Psoas muscle (tissue), 8 donors: ENCODE data around the gene YPEL2. TPM values are rescaled to one million over a fixed set of nuclear protein-coding genes. Genes with fewer than 3 reads are reported as not detected.

Experiments used
- ATAC-seq, 4 donors: fragments of 200-7000 bp; cut with Tn5 transposase; one replicate each; pipeline ENCODE4 v1.9.1; 2020; ENCODE audit warnings: moderate library complexity in 3 of 4, mild to moderate bottlenecking in 2 of 4
- DNase-seq, 2 donors: peaks; one replicate each; pipeline ENCODE4 v3.0.0-alpha.2; 2020
- H3K27ac ChIP-seq: fragments of 200-600 bp; one replicate; pipeline ENCODE4 v1.8.0; 2022
- H3K27me3 ChIP-seq, 3 donors: fragments of 200-600 bp in 1 of 3; one replicate each; pipeline versions ENCODE4 v1.6.1 to v1.8.0; 2013 to 2022; ENCODE audit warnings: low read length in 2 of 3, mild to moderate bottlenecking in 2 of 3, moderate library complexity in 1 of 3; ENCODE audit not compliant: insufficient read depth in 3 of 3
- H3K36me3 ChIP-seq, 2 donors: fragments of 200-600 bp in 1 of 2; one replicate each; pipeline versions ENCODE4 v1.6.1 to v1.8.0; 2013 to 2022; ENCODE audit warnings: low read depth in 1 of 2, mild to moderate bottlenecking in 1 of 2, moderate library complexity in 1 of 2; ENCODE audit not compliant: insufficient read depth in 1 of 2
- H3K4me1 ChIP-seq: fragments of 200-600 bp; one replicate; pipeline ENCODE4 v1.8.0; 2022
- H3K4me3 ChIP-seq: fragments of 200-600 bp; one replicate; pipeline ENCODE4 v1.8.0; 2022; ENCODE audit warnings: mild to moderate bottlenecking
- H3K9me3 ChIP-seq: fragments of 200-600 bp; one replicate; pipeline ENCODE4 v1.8.0; 2022
- WGBS, 3 donors: extraction: QIAGEN DNeasy Blood & Tissue Kit; methylation state at CpG; one replicate each; pipeline versions ENCODE4 v1.1.6 to v1.1.7; 2013; 5-methylcytosine and 5-hydroxymethylcytosine counted together
- intact Hi-C, 2 donors: fragments of 100-400 bp; cut with DNase I; formaldehyde crosslinking; loops; one replicate each; pipeline versions ENCODE4 v1.11.0 to v1.14.2; 2022
- polyA plus RNA-seq, 3 donors: library from polyadenylated mRNA; stranded (reverse); fragments of 200-250 nt; gene quantifications; one replicate each; pipeline ENCODE4 v1.2.3, GENCODE V29; 2013
- total RNA-seq, 4 donors: library from RNA; stranded (reverse); fragmentation: NEBNext Ultra II Directional in 2 of 4; extraction: Animal tissue kit (Norgen Biotek cat#: 25700) in 2 of 4; gene quantifications; one replicate each; pipeline versions ENCODE4 v1.2.1 to v1.2.4, GENCODE V29; 2021 to 2023
- TF ChIP-seq, protein P1 (sequence below): fragments of 200-600 bp; IDR thresholded peaks from one replicate; pipeline ENCODE4 v1.8.0; 2022; ENCODE audit warnings: antibody characterized with exemption
- donor health status: healthy with polysubstance abuse.
- donor health status: DM: no; HTN: no; CAD: no; lungs with moderate emphysema.
- donor health status: Bipolar disorder and iron deficiency.
- donor health status: healthy.
- donor health status: DM: yes; HTN: yes; CAD: no.
- donor health status: DM: no; HTN: no; CAD: no.
- donor health status: DM: no; HTN: no; CAD: no.
- donor health status: DM: yes; HTN: yes; CAD: no.

YPEL2 gene
- total and polyA plus RNA-seq, 7 donors: 1.9 to 47.8 (median 19.9) TPM

DNA sequence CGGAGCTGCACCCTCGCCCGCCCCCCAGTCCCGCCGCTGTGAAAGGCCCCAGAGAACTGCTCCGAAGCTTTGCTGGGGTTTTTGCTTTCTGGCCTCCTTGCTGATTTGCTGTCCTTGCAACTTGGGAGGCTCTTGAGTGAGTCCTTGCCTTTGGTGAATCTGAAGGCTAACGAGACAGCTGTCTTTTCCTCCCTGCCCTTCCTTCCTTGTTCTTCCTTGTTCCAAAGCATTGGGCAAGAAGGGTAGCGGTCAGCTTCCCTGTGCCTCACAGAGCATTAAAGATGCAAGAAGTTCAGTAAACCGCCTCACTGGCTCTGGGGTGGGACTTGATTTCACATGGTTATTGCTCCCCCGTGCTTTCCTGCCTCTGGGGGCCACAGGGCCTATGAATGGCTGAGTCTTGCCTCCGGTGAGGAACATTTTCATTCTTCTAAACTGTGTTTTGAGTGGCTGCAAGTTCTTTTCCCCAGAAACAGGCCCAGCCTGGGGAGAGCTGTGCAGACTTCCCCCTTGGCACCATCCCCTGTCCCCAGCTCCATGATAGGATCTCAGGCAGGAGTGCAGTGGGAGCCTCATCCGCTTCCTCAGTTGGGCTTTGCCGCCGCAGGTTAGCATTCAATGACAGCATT, 1.4 kb downstream of the YPEL2 start:
- H3K27ac ChIP-seq: peak overlapping the region; percentile 98
- no peaks in the 10 kb centered on the region for H3K27me3 ChIP-seq
- H3K4me1 ChIP-seq: peaks cover 65% of the 10 kb centered on the region
- ATAC-seq: peak; percentile 18 to 65 (median 45)
- TF ChIP-seq, protein P1, sequence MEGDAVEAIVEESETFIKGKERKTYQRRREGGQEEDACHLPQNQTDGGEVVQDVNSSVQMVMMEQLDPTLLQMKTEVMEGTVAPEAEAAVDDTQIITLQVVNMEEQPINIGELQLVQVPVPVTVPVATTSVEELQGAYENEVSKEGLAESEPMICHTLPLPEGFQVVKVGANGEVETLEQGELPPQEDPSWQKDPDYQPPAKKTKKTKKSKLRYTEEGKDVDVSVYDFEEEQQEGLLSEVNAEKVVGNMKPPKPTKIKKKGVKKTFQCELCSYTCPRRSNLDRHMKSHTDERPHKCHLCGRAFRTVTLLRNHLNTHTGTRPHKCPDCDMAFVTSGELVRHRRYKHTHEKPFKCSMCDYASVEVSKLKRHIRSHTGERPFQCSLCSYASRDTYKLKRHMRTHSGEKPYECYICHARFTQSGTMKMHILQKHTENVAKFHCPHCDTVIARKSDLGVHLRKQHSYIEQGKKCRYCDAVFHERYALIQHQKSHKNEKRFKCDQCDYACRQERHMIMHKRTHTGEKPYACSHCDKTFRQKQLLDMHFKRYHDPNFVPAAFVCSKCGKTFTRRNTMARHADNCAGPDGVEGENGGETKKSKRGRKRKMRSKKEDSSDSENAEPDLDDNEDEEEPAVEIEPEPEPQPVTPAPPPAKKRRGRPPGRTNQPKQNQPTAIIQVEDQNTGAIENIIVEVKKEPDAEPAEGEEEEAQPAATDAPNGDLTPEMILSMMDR: no peak
- H3K4me3 ChIP-seq: peak overlapping the region; percentile 89
- 2 to 10% (median 2%) methylated on average over 14 of the region's 14 CpGs for WGBS, 3 donors
- intact Hi-C loops: loop anchor here (2.0 to 5.0 kb wide), 2 partner anchors 34 to 38 kb away; no protein-coding TSS in a partner anchor
- H3K36me3 ChIP-seq: peaks cover 0 to 2% of the 10 kb centered on the region in 2 donors
- no peaks in the 10 kb centered on the region for H3K9me3 ChIP-seq
- peak; percentile 47 to 66 for DNase-seq

DNA sequence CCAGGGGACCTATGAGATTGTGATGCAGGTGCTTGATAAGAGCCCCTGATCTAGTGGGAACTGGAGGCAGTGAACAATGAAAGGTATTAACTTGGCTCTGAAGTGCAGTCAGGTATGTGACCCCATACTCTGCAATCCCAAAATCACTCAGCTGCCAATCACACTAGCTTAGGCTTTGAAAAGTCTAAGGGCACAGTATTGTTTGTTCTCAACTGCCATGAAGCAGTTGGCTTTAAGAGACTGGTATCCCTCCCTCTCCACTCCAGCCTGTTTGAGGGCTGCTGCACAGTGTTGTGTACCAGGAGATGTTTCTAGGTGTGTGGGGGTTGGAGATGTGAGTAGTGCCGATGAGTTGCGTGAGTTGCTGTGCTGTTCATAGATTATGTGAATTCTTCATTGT, 2.4 kb downstream of the YPEL2 start:
- H3K4me3 ChIP-seq: peak overlapping the region; percentile 89
- TF ChIP-seq, protein P1: no peak
- H3K27ac ChIP-seq: peak overlapping the region; percentile 98
- H3K36me3 ChIP-seq: peaks cover 0 to 4% of the 10 kb centered on the region in 2 donors
- DNase-seq: no peak
- H3K27me3 ChIP-seq: no peaks in the 10 kb centered on the region
- intact Hi-C loops: loop anchor here (2.0 to 5.0 kb wide), 2 partner anchors 33 to 37 kb away; no protein-coding TSS in a partner anchor
- no peak for ATAC-seq
- peaks cover 70% of the 10 kb centered on the region for H3K4me1 ChIP-seq
- no peaks in the 10 kb centered on the region for H3K9me3 ChIP-seq
- WGBS, 3 donors: 38 to 59% (median 45%) methylated on average over 2 of the region's 2 CpGs

DNA sequence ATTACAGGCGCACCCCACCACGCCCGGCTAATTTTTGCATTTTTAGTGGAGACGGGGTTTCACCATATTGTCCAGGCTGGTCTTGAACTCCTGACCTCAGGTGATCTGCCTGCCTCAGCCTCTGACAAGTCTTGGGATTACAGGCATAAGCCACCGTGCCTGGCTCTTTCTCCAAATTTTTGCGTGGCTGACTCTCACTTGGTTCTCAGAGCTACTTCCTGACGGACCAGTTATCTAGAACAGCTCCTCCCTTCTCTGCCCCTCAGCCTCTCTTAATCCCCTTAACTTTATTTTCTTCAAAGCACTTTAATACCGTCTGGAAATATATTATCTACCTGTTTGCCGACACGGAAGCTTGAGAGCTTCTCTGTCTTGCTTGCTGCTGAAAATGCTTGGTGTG, 4.2 kb downstream of the YPEL2 start:
- H3K4me3 ChIP-seq: peak overlapping the region; percentile 39
- peaks cover 66% of the 10 kb centered on the region for H3K4me1 ChIP-seq
- no peak for DNase-seq
- no peaks in the 10 kb centered on the region for H3K27me3 ChIP-seq
- WGBS, 3 donors: 57 to 78% (median 62%) methylated on average over 10 of the region's 10 CpGs
- H3K36me3 ChIP-seq: peaks cover 0 to 4% of the 10 kb centered on the region in 2 donors
- peak overlapping the region; percentile 98 for H3K27ac ChIP-seq
- intact Hi-C loops: no loop called here
- no peak for ATAC-seq
- no peaks in the 10 kb centered on the region for H3K9me3 ChIP-seq
- TF ChIP-seq, protein P1: no peak

DNA sequence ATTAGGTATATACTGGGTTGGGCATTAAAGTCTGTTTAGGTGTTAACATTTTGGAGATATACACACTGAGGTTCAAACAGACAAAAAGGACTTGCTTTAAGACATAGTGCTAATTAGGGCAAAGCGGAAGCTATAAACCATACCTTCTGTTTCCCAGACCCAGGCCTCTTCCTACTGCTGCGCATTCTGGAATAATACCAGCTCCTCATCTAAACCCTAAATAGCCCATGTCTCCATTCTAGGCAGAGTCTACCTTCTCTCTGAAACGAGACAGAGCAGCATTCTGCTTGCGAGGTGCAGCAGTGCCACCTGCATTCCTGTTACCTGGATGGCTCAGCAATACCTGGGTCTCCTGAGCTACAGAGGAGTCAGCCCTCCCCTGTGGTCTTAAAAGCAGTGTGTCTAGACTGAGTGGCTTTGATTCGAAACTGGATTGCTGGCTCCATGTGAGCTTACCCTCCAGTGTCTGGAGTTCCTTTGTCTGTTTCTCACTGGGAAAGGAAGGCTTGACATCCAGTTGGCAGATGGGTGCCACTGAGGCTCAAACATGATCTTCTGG, 6.4 kb downstream of the YPEL2 start:
- WGBS, 3 donors: 65 to 82% (median 66%) methylated on average over 5 of the region's 5 CpGs
- DNase-seq (no peak), ATAC-seq (no peak)

More for the DNA sequence above, 6.4 kb downstream of the YPEL2 start:
- TF ChIP-seq, protein P1: no peak
- H3K4me1 ChIP-seq: peaks cover 83% of the 10 kb centered on the region
- H3K4me3 ChIP-seq: peak overlapping the region; percentile 5
- intact Hi-C loops: no loop called here
- peaks cover 0 to 4% of the 10 kb centered on the region in 2 donors for H3K36me3 ChIP-seq
- H3K27ac ChIP-seq: peak overlapping the region; percentile 98
- H3K27me3 ChIP-seq: no peaks in the 10 kb centered on the region
- H3K9me3 ChIP-seq: no peaks in the 10 kb centered on the region
